Astrocyte of the hippocampus (primary cell): Measurements from ENCODE around the gene INTS1.
"Not testable (repeated sequence)": the region's sequence is repeated elsewhere in the genome, so short reads cannot be mapped to it uniquely, and the experiment has no call there.

ENCODE experiments used
- DNase-seq: peaks from one replicate; pipeline ENCODE4 v3.0.0; 2011; ENCODE audit warnings: low read depth, low spot score

INTS1 gene

DNA sequence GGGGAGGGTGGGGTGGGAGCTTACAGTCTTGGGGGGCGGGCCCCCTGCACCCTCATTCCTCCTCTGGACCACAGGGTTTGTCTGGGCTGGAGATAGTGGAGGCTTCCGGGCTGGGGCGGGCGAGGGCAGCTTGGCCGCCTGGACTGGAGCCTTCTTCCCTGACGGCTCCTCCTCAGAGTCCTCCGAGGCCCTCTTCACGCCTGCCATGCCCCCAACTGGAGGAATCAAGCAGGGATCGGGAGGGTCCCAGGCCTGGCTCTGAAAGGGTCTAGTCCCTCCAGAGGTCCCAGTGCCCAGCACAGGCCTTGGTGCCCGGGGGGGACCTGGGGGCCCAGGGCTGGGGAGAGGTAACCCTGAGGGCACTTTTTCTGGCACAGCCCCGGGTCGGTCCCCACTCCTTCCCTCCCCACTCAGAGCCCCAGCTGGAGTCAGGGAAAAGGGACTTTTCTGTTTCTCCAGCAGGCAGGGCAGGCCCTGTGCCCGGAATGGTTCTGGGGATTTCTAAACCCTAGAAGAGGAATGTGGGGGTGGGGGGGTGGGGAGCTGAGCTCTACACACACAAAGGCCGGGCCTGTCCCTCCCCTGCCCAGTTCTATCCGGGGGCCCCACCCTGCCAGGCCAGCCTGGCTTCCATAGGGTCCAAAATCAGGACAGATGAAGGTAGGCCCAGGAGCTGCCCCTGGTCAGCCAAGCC is 56.5 kb downstream of the INTS1 start:
- DNase-seq, result peak; percentile 38

DNA sequence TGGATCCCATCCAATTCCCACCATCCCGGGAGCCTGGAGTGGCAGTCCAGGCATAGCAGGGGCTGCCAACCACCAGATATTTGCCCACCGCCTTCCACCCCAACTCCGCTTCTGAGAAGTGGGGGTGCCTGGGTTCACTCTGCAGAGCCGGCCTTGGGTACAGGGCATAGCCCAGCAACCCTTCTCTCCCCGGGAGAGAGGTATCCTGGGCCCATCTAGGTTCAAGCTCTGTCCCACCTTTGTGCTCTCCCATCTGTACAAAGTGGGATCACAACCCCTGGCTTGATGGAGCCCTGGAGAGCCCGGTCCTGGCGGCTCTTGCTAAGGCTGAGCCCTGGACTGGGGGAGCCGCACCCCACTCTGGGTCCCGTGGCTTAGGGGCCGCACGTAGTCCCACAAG is 57.1 kb downstream of the INTS1 start:
- DNase-seq, result no peak

DNA sequence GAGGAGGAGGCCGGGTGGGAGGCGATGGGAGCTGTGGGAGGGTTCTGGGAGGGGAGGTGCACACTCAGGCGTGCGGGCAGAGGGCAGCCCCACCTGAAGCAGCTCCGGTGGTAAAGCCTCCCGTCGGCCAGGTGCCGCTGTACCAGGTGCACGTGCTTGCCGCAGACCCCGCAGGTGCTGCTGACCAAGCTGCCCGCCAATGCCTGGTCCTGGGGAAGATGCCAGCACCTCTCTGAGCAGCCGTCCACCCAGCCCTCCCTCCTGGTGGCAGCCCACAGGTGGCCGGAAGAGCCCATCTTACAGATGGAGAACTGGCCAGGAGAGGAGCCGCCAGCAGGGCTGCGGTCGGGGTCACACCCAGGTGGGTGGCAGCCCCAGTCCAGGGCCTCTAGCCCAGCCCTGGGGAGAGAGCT is 57.6 kb downstream of the INTS1 start:
- DNase-seq, result no peak

DNA sequence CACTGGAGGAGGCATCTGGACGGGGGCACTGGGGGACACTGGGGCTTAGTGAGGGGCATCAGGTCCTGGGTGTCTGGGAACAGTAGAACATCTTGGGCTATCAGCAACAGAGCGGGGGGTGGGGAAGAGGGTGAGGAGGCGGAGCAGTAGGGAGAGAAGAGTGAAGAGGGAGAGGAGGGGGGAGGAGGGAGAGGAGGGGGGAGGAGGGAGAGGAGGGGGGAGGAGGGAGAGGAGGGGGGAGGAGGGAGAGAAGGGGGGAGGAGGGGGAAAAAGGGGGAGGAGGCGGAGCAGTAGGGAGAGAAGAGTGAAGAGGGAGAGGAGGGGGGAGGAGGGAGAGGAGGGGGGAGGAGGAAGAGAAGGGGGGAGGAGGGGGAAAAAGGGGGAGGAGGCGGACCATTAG is 58.2 kb downstream of the INTS1 start:
- DNase-seq, result peak; percentile 34

DNA sequence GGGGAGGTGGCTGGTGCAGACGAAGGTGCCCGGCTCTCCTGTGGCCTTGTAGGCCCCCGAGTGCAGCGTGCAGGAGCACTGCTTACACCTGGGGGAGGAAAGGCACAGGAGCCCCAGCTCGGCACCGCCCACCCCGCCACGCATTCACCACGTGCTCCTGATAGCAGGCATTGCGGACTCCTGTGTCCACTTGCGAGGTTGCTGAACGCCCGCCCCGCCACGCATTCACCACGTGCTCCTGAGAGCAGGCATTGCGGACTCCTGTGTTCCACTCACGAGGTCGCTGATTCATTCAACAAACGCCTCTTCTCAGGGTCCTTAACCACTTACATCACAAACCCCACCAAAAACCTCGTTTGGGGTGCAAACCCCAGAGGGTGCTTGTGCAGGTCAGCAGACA is 58.8 kb downstream of the INTS1 start:
- DNase-seq, result no peak

DNA sequence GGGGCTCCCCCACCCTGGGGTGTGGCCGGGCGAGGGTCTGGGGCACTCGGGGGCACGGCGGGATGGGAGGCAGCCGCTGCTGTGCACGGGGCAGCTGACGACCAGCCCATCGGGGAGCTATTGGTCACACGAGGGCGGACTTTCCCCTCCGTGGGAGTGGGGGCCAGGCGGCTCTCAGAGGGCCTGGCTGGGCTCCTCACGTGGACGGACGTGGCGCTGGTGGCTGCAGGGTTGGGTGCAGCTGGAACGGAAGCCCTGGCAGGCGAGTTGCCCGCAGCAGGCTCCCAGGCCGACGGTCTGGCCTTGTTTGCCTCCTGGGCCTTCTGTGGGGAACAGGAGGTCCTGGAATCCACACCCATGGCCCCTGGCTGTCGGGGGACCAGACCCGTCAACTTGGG is 59.3 kb downstream of the INTS1 start:
- no peak for DNase-seq

DNA sequence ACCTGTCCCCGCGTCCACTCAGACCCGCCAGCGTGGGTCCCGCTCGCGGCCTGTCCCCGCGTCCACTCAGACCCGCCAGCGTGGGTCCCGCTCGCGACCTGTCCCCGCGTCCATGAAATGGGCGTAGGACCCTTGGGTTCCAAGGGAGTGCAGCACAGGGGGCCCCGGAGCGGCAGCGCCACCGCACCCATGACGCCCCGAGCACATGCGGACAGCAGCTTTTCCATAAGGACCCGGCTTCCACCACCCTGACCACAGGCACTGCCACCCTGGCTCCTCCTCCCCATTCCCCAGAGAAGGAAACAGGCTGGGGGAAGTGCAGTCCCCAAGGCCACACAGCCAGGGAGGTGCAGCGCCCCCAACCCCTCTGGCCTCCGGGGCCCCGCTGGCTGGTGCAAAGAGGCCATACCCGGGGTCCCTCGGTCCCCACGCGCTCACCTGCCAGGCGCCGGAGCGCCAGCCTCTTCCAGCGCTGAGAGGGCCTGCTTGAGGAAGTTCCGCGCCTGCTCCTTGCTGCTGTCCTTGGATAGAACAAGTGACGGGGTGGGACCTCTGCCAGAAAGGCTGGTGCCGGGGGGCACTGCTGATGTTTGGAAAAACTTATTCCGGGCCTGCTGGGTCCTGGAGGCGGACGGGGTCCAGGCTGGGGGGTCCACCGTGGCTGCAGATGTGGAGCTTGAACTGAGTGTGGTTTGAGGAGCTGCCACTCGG is 59.8 kb downstream of the INTS1 start:
- no peak for DNase-seq

DNA sequence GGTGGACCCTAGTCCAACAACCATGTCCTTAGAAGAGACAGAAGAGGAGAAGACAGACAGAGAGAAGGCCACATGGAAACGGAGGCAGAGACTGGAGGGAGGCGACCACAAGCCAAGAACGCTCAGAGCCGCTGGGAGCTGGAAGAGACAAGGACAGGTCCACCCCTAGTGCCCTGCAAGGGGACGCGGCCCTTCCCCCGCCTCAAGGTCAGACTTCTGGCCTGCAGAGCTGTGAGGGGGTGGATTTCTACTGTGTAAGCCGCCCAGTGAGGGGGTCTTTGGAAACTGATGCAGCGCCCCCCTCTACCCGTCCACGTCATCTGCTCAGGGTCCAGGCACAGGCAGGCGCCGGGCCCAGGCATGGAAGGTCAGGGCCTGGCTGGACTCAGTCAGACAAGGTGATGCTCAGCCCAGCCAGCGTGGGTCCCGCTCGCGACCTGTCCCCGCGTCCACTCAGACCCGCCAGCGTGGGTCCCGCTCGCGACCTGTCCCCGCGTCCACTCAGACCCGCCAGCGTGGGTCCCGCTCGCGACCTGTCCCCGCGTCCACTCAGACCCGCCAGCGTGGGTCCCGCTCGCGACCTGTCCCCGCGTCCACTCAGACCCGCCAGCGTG is 60.5 kb downstream of the INTS1 start:
- DNase-seq, result not testable (repeated sequence)

DNA sequence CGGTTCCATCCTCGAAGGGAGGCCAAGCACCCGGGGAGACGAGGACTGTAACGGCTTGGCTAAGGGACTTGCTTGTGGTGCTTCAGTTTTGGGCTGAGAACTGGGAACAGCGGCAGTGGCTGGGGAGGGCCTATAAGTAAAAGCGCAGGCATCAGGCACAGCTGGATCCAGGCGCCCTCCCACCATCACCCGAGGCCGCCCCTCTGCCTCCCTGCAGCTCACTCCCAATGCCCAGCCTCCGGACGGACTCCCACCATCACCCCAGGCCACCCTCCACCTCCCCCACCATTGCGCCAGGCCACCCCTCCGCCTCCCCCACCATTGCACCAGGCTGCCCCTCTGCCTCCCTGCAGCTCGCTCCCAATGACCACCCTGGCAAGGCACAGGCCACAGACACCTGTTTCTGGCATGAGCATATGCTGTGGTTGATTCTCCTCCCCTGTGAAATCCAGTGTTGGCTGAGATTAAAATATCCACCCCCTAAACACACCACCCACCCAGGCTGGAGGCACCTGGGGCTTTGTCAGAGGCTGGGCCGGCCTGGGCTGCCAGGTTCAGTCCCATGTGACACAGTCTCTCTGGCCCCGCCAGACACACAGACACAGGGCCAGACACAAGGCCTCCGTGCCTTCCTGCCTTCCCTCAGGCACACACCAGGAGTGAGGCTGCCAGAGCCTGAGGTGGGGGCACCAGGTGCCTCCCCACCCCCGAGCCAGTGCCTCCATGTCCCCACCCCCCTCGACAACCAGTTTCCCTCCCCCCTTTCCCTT is 61.6 kb downstream of the INTS1 start:
- DNase-seq, result no peak

DNA sequence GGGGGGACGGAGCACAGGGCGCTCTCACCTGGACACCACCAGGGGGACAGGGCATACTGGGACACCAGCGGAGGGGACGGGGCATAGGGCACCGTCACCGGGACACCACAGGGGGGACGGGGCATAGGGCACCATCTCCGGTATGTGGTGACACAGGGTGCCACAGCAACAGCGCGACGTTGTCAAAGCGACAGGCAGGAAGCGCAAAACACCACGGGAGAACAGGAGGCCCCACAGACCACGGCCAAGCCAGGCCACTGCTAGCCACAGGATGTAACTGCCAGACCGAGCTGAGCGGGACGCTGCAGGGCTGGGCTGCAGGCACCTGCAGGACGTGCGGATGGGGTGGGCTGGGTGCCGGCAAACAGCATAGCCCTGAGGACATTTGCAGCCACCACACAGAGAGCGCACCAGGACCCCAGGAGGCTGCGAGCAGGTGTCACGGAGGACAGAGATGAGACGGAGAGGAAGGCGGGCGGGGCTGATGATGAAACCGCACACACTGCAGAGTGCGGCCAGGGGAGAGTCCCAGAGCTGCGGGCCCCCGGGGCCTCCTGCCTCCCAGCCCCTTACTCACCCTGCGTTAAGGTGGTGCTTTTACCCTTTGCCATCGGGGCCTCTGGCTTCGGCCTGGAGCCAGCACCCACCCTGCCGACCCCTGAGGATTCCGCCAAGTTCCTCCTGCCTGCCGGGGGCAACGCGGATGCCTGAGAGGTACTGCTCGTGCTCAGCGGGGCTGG is 62.4 kb downstream of the INTS1 start:
- no peak for DNase-seq

DNA sequence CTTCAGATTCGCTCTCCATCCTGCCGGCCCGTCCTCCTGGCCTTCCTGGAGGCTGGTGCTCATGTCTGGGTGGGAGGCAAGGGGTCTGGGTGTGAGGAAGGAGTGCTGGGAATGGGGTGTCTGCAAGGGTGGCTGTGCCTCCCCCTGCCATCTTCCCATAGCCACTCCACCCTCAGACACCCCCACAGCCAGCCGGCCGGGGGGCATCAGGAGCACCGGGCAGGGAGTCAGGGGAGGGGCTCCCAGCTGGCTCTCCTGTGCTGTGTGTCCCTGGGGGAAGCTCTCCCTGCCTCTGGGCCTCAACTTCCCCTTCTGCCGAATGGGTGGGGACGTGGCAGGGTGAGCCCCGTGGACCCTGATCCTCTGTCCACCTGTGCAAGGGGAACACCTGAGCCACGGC is 63.6 kb downstream of the INTS1 start:
- no peak for DNase-seq

DNA sequence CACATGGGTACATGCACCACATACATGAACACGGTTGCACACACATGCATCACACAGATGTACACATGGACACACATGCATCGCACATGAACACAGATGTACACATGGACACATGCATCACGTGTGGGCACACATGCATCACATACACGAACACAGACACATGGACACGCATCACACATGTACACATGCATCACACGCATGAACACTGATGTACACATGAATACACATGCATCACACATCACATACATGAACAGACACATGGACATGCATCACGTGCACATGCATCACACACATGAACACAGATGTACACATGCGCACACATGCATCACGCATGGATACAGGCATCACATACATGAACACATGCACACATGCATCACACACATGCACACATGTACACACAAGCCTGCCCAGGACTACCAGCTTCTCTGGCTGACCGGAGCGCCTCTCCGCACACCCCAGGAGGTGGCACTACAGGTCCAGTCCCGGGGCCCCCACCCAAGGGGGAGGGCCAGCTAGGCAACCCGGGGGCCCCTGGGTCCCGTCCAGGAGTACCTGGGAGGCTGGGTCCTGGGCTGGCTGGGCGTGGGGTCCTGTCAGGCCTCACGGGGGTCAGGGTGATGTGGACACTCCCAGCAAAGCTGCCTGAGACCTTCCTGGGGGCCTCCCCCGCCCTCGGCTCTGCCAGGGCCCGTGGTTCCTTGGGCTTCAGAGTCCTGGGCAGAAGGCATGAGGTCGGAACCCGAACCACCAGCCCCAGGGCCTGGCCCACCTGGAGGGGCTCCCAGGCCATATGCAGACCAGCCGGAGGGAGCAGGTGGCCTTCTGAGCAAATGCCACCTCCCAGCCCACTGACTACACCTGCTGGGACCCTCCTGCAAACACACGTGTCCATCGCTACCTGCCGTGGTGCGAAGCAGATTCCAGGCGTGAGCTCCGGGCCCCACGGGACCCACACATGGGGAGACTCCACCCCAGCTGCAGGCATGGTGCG is 64.5 kb downstream of the INTS1 start:
- DNase-seq, result no peak

DNA sequence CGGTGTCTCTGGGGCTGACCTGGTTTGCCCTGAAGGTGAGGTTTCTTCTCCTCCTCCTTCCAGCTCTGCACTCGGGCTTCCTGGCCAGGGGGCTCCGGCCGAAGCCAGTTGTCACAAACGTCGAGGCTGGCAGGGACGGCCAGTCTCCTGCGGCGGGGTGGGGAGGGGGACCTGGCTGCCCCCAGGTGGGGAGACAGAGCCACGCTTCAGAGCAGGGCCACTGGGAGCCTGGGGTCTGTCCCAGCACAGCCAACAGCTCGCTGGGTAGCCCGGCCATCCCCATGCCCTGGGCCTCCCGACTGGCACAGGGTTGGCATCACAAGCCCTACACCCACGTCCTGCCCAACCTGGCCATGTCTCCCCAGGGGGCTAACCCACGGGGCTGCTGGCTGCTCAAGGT is 65.4 kb downstream of the INTS1 start:
- no peak for DNase-seq

DNA sequence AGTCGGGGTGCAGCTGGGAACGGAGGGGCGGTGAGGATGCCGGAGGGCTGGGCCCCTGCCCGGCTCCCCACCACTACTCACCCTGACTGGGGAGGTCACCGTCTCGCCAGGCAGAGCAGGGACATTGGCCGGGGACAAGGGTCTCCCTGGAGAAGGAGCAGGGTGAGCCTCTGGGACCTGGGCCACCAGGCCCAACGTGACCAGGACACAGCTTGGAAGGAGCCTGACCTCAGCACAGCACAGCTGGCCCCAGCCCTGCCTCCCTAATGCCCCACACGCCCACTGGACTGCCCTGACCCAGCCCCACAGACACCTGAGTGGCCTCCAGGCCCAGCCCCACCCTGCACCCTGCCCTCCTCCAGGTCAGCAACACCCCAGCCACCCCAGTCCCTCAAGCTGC is 66.0 kb downstream of the INTS1 start:
- DNase-seq, result no peak

DNA sequence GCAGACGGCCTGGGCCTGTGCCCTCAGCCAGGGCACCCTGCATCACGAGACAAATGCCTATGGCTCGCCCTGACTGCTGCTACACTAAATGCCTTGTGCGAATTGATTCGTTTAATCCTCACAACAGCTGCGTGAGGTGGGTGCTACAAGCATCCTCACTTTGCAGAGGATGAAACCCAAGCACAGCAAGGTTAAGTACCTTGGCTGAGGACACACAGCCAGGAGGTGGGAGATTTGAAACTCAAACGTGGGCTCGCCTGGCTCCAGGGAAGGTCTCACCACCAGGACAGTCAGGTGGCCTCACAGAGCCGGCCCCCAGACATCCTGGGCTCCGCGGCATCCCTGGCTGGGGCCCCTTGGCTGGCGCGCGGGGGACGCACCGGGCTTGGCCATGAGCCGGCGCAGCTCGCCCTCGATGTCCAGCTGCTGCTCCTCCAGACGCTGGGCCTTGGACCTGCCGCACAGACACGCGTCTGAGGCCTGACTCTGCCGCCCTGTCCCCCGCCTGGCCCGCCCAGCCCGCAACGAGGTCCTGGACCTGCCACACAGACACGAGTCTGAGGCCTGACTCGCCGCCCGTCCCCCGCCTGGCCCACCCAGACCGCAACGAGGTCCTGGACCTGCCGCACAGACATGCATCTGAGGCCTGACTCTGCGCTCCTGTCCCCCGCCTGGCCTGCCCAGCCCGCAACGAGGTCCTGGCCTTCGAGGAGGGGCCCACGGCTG is 66.9 kb downstream of the INTS1 start:
- no peak for DNase-seq

DNA sequence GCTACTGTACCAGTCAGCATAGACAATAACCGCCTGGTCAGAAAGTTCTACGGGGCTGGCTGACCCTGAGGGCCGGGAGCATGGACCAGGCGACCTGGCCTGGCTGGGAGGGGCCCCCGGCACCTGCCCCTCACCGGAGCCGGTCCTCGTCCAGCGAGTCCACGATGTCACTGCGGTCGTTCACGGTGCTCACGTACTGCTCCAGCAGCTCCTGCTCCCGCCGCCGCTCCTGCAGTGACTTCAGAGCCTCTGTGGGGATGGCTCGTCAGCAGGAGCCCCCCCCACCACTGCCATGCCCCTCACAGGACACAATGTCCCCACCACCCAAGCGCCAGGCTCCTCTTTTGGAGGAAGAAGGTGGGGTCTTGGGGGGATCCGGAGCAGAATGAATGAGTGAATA is 67.6 kb downstream of the INTS1 start:
- no peak for DNase-seq

DNA sequence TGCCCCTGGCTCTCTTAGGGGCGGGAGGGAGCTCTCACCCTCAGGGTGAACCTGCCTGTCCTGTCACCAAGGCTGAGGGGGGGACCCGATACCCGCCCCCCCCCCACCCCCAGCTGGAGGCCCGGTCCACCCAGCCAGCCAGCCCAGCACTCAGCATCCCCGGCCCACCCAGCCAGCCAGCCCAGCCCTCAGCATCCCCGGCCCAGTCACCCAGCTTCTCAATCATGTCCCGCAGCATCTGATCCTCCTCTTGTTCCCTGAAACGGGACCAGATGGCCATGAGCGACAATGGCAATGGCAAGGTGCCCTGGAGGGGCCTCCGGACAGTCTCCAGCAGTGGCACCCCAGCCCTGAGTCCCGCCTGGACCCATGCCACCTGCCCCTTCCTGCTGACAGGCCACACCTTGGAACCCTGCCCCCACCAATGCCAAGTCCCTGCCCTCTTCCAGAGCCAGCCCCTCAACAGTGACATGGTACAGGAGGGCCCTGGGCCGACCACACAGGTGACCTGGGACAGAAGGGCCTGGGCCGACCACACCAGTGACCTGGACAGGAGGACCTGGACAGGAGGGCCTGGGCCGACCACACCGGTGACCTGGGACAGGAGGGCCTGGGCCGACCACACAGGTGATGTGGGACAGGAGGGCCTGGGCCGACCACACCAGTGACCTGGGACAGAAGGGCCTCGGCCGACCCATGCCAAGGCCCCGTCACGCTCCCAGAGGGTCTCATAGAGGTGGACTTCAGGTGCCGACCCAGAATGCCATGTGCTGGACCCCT is 69.1 kb downstream of the INTS1 start:
- DNase-seq, result no peak

DNA sequence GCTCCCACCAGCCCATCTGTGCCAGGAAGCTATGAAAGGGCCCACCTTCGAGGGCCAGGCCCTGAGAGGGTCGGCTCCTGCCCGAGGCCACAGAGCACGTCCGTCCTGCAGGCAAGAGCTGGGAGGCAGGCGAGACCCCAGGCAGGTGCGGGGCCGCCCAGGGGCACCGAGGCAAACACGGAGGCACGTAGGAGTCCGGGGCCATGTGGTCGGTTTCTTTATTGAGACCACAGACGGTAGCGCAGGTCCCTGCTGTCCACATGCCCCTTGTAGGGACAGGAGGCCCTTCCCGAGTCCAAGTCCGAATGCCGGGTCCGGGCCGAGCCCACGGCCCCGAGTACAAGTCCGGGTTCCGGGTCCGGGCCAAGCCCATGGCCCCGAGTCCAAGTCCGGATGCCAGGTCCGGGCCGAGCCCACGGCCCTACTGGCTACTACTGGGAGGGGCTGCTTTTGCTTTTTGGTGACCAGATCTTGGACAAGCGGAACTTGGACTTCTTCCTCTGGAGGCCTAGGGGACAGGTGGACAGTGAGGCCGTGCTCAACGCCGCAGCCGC is 69.9 kb downstream of the INTS1 start:
- no peak for DNase-seq
